IPS-15b (cell line): Measurements from ENCODE around the gene UNK.

Experiments
- H3K27me3 ChIP-seq: one replicate; pipeline ENCODE4 v1.6.1; 2013; ENCODE audit warnings: low read length; ENCODE audit not compliant: control insufficient read depth, insufficient read depth
- H3K36me3 ChIP-seq: one replicate; pipeline ENCODE4 v1.6.1; 2013; ENCODE audit warnings: low read length; ENCODE audit not compliant: control insufficient read depth, insufficient read depth
- H3K4me1 ChIP-seq: one replicate; pipeline ENCODE4 v1.6.1; 2013; ENCODE audit warnings: mild to moderate bottlenecking, low read length; ENCODE audit not compliant: control insufficient read depth, insufficient read depth
- H3K4me3 ChIP-seq: one replicate; pipeline ENCODE4 v1.5.1; 2013; ENCODE audit warnings: low read depth, low read length
- H3K9ac ChIP-seq: one replicate; pipeline ENCODE4 v1.6.1; 2013; ENCODE audit warnings: low read depth, mild to moderate bottlenecking, low read length
- H3K9me3 ChIP-seq: one replicate; pipeline ENCODE4 v1.6.1; 2013; ENCODE audit warnings: mild to moderate bottlenecking, low read length; ENCODE audit not compliant: control insufficient read depth, insufficient read depth

UNK gene

GRCh38 chr17:75784473-75785015 is at the start of gene UNK:
UNK (plus strand) TSS chr17:75784806; CDS start chr17:75784881, 75 bp downstream.
- Histone ChIP-seq H3K9ac (peak within 1 kb of the TSS; percentile 99), H3K9me3 (no peaks in the 10 kb centered on the region), H3K27me3 (no peaks in the 10 kb centered on the region), H3K4me3 (peak within 1 kb of the TSS; percentile 93), H3K36me3 (no peaks in the 10 kb centered on the region), H3K4me1 (peaks cover 15% of the 10 kb centered on the region)

GRCh38 chr17:75736173-75736835 is 48.3 kb upstream of the UNK start:
- Histone ChIP-seq H3K4me1 (no peaks in the 10 kb centered on the region), H3K36me3 (no peaks in the 10 kb centered on the region), H3K27me3 (no peaks in the 10 kb centered on the region), H3K4me3 (no peak overlapping the region), H3K9me3 (no peaks in the 10 kb centered on the region), H3K9ac (no peak overlapping the region)

DNA sequence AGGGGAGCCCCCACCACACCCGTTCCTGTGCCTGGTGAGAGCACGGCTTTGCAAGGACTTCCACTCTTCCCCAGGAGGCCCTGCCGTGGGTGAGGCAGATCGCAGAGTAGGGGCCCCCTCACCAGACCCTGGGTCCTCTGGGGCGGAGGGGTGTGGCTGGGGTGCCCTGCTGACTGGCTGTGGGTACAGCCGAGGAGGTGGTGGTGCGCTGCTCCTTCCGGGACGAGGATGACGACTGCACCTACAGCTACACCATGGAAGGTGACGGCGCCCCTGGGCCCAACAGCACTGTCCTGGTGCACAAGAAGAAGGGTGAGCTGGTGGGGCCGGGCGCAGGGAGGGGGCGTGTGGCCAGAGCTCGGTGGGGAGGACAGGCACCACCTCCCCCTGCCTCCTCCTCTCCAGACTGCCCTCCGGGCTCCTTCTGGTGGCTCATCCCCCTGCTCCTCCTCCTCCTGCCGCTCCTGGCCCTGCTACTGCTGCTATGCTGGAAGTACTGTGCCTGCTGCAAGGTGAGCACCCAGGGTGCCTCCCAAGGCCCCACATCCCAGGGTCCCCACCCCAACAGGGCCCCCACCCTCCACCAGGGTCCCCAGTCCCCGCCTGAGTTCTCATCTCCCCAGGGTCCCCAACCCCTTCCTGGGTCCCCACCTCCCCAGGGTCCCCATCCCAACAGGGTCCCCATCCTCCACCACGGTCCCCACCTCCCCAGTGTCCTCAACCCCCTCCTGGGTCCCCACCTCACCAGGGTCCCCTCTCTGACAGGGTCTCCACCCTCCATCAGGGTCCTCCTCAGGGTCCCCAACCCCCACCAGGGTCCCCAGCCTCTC is 47.3 kb upstream of the UNK start:
- H3K9me3 ChIP-seq, result no peaks in the 10 kb centered on the region
- no peak overlapping the region for H3K4me3 ChIP-seq
- no peaks in the 10 kb centered on the region for H3K4me1 ChIP-seq
- no peaks in the 10 kb centered on the region for H3K36me3 ChIP-seq
- no peaks in the 10 kb centered on the region for H3K27me3 ChIP-seq
- H3K9ac ChIP-seq, result no peak overlapping the region

DNA sequence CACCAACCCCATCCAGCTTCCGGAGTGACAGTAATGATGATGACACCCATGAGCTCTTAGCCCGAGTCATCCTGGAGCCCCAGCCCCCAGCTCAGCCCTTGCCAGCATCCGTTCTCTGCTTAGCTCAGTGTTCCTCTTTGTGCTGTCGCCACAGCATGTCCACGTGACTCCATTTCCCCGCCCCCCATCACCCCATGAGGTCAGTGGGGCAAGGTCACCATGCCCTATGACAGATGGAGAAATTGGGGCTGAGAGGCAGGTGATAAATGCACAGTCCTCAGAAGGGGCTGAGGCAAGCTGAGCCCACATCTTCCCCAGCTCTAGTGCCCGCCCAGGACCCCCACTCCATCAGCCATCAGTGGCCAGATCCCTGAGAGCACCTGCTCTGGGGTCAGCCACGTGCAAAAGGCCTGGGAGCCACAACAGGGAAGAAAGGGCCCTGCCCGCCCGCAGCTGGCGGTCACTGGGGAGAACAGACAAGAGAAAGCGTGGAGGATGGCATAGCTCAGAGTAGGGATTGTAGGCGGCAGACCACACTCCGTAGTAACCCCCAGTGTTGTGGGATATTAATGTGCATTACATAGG is 46.3 kb upstream of the UNK start:
- Histone ChIP-seq H3K4me1 (no peaks in the 10 kb centered on the region), H3K36me3 (no peaks in the 10 kb centered on the region), H3K9ac (no peak overlapping the region), H3K9me3 (no peaks in the 10 kb centered on the region), H3K4me3 (no peak overlapping the region), H3K27me3 (no peaks in the 10 kb centered on the region)

- Histone ChIP-seq H3K27me3 (no peaks in the 10 kb centered on the region), H3K36me3 (no peaks in the 10 kb centered on the region), H3K4me1 (no peaks in the 10 kb centered on the region), H3K9me3 (no peaks in the 10 kb centered on the region), H3K4me3 (no peak overlapping the region), H3K9ac (no peak overlapping the region)
These were observed 45.4 kb upstream of the UNK start for GRCh38 chr17:75739174-75739573.

- no peaks in the 10 kb centered on the region for H3K36me3 ChIP-seq
- no peaks in the 10 kb centered on the region for H3K4me1 ChIP-seq
- H3K4me3 ChIP-seq, result no peak overlapping the region
- H3K9me3 ChIP-seq, result no peaks in the 10 kb centered on the region
- no peaks in the 10 kb centered on the region for H3K27me3 ChIP-seq
- no peak overlapping the region for H3K9ac ChIP-seq
These were observed 44.8 kb upstream of the UNK start for GRCh38 chr17:75739801-75740200.

- H3K36me3 ChIP-seq, result no peaks in the 10 kb centered on the region
- H3K27me3 ChIP-seq, result no peaks in the 10 kb centered on the region
- H3K9ac ChIP-seq, result no peak overlapping the region
- H3K9me3 ChIP-seq, result no peaks in the 10 kb centered on the region
- no peaks in the 10 kb centered on the region for H3K4me1 ChIP-seq
- no peak overlapping the region for H3K4me3 ChIP-seq
These were observed 44.4 kb upstream of the UNK start for GRCh38 chr17:75740215-75740614.

DNA sequence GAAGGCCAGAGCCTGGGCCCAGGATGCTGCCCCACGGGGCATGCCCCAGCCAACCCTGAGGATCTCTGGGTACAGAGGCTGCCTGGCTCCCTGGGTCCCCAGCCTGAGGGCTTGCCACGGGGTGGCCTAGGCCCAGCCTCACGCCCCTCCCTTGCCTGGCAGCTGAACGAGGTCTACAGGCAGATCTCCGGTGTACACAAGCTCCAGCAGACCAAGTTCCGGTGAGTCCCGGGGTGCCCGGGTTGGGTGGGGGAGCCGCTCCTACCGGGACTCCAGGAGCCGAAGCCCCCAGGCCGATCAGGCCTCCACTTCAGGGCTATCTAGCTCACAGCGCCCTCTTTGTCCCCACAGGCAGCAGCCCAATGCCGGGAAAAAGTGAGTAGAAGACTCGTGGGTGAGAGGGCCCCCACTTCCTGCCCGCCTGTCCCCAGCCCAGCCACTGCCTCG is 44.0 kb upstream of the UNK start:
- no peak overlapping the region for H3K9ac ChIP-seq
- no peaks in the 10 kb centered on the region for H3K27me3 ChIP-seq
- H3K4me3 ChIP-seq, result no peak overlapping the region
- H3K4me1 ChIP-seq, result no peaks in the 10 kb centered on the region
- H3K36me3 ChIP-seq, result no peaks in the 10 kb centered on the region
- H3K9me3 ChIP-seq, result no peaks in the 10 kb centered on the region

GRCh38 chr17:75742337-75742736 is 42.3 kb upstream of the UNK start:
- H3K4me1 ChIP-seq, result no peaks in the 10 kb centered on the region
- no peaks in the 10 kb centered on the region for H3K36me3 ChIP-seq
- no peaks in the 10 kb centered on the region for H3K9me3 ChIP-seq
- no peak overlapping the region for H3K4me3 ChIP-seq
- H3K27me3 ChIP-seq, result no peaks in the 10 kb centered on the region
- H3K9ac ChIP-seq, result no peak overlapping the region

- no peaks in the 10 kb centered on the region for H3K9me3 ChIP-seq
- H3K36me3 ChIP-seq, result no peaks in the 10 kb centered on the region
- no peaks in the 10 kb centered on the region for H3K27me3 ChIP-seq
- H3K9ac ChIP-seq, result no peak overlapping the region
- no peaks in the 10 kb centered on the region for H3K4me1 ChIP-seq
- no peak overlapping the region for H3K4me3 ChIP-seq
These were observed 40.9 kb upstream of the UNK start for GRCh38 chr17:75743625-75744206.

- Histone ChIP-seq H3K9ac (no peak overlapping the region), H3K27me3 (peaks cover 2% of the 10 kb centered on the region), H3K9me3 (no peaks in the 10 kb centered on the region), H3K36me3 (no peaks in the 10 kb centered on the region), H3K4me1 (no peaks in the 10 kb centered on the region), H3K4me3 (no peak overlapping the region)
These were observed 35.9 kb upstream of the UNK start for GRCh38 chr17:75748706-75749105.
